ENCODE results near the gene TBC1D3B. TPM values are rescaled to one million over a fixed set of nuclear protein-coding genes. Genes with fewer than 3 reads are reported as not detected.
"Not testable (repeated sequence)": the region's sequence is repeated elsewhere in the genome, so short reads cannot be mapped to it uniquely, and the experiment has no call there.

The TBC1D3B gene
- total RNA-seq, 1 donor from 2014 or later = 2.2 TPM

DNA sequence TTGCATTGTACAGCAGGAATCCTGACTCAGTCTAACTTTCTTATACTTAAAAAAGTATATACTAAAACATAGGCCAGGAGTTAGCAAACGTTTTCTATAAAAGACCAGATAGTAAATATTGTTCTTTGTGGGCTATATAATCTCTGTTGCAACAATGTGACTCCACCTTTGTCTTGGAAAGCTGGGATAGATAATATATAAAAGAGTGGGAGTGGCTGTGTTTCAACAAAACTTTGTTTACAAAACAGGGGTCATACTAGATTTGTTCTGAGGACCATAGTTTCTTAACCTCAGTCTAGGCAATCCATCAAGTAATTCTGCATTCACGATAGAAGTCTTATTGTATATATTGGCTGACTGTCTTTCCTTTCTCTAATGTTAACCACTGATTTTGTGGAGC lies 9.0 kb upstream of the TBC1D3B start:
- intact Hi-C loops (cut with DNase I) = no loop called here
- ATAC-seq (ENCODE audit: poor library complexity) = no peak
- DNase-seq = no peak

- DNase-seq (no peak), ATAC-seq (ENCODE audit: poor library complexity) (no peak)
- intact Hi-C loops (cut with DNase I) = no loop called here
These were observed 7.8 kb upstream of the TBC1D3B start for GRCh38 chr17:36184023-36184765.

DNA sequence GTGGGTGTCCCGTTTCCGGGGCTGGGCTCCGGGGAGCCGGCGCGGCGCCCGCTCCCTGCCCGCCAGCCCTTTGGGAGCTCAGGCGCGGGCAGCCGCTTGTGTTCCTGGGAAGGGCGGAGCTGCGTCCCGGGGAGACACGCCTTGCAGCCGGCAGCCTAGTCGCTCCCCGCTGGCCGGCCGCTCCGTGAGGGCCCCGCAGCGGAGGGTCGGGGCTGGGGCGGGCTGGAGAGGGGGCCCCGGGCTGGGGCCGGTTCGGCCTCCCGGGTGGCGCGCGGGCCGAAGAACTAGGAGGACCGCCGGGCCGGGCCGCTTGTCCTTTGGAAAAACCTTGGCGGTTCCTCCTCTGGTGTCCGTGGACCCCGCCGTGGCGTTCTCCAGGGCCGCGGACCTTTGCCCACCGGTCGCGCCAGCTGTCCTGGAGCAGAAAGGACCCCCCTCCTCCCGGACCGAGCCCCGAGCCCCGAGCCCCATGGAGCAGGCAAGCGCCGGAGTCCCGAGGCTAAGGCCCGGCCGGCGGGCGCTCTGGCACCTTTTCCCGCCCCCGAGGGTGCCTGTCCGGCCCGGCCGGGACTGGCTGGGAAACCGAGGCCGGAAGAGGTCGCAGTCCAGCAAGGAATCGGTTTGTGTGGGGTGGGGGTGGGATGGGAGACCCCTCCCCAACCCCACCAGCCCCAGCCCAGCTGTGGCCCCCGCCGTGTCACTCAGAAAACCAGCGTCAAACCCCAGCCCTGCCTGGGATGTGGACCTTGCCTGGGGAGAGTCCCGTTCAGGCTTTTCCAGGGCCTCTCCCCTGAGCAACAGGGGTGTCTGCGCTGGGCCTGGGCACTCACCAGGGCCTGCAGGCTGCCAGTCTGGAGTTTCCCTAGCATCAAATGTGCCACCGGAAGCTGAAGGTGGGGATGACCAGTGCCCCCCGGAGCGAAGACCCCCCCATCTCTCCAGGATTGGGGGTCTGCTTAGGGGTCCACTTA lies 6.8 kb upstream of the TBC1D3B start:
- peak; percentile 81 for DNase-seq
- intact Hi-C loops (cut with DNase I) = no loop called here
- ATAC-seq (ENCODE audit: poor library complexity) = peak; percentile 96

- ATAC-seq (ENCODE audit: poor library complexity) = peak; percentile 62
- DNase-seq = peak; percentile 53
- intact Hi-C loops (cut with DNase I) = no loop called here
These were observed 6.0 kb upstream of the TBC1D3B start for GRCh38 chr17:36182176-36183000.

- DNase-seq; ATAC-seq (ENCODE audit: poor library complexity); intact Hi-C loops (cut with DNase I): not testable (repeated sequence)
These were observed 5.2 kb upstream of the TBC1D3B start for GRCh38 chr17:36181446-36182175.

- intact Hi-C loops (cut with DNase I); DNase-seq; ATAC-seq (ENCODE audit: poor library complexity): not testable (repeated sequence)
These were observed 7.6 kb downstream of the TBC1D3B start for GRCh38 chr17:36168836-36169235.

GRCh38 chr17:36153895-36154610 lies 22.4 kb downstream of the TBC1D3B start:
- ATAC-seq (ENCODE audit: poor library complexity) (no peak), DNase-seq (no peak)
- intact Hi-C loops (cut with DNase I) = no loop called here

- intact Hi-C loops (cut with DNase I) = no loop called here
- DNase-seq = no peak
- ATAC-seq (ENCODE audit: poor library complexity) = no peak
These were observed 23.8 kb downstream of the TBC1D3B start for GRCh38 chr17:36152639-36153120.

- intact Hi-C loops (cut with DNase I) = no loop called here
- no peak for ATAC-seq (ENCODE audit: poor library complexity)
- no peak for DNase-seq
These were observed 24.4 kb downstream of the TBC1D3B start for GRCh38 chr17:36151891-36152638.

DNA sequence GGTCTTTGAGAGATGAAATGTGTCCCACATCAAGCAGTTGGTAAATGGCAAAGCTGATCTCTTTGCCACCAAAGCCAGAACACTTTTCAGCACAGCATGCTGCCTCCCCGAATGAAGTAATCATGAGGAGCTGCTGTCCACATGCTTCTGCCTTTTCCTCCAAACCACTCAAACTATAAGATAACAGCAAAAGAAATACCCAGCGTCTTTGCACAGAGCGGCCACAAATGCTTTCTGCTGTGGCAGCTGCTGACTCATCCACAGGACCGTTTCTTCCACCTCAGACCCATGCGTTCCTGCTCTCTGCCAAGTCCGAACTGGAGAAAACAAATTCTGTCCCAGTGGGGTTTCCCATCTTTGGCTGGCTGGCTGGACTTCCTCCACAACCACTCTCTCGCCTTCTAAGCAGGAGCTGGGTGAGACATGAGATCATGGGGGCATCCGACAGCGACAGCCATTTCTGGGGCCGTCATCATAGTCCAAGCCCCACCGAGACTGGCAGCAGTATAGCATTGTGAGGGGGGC lies 27.1 kb downstream of the TBC1D3B start:
- intact Hi-C loops (cut with DNase I) = loop anchor here (5.0 kb wide), 1 partner anchor 172 kb away; no protein-coding TSS in a partner anchor
- ATAC-seq (ENCODE audit: poor library complexity) (peak; percentile 79), DNase-seq (peak; percentile 46)

DNA sequence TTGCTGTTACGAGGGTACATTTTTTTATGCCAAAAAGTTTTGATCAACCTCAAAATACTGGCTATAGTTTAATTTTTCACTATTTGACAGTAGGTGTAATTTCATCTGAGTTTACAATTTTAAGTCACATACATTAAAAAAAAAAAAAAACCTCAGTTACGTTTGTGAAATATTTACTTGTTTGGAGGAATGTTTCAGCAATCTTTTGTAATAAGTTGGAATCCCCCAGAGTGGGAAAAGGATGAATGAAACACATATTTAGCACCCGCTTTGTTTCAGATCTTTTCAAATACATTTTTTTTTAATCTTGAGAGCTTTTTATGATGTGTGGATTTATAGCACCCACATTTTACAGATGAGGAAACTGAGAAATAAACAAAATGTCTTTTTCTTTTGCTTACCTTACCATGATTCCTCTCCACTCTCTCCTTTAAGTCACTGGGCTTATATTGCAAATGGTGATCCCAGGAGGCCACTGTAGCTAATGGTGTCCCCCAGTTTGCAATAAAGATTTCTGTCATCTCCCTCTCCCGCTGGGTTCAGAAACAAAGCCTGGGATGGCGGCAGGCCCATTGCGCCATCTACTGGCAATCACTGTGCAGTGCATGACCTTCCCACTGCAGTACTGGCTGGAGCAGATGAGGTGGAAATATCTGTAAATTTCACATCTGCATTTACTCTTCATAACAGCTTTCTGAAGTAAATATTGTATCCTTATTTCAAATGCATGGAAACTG lies 27.7 kb downstream of the TBC1D3B start:
- peak; percentile 98 for ATAC-seq (ENCODE audit: poor library complexity)
- intact Hi-C loops (cut with DNase I) = loop anchor here (5.0 kb wide), 1 partner anchor 171 kb away; no protein-coding TSS in a partner anchor

DNA sequence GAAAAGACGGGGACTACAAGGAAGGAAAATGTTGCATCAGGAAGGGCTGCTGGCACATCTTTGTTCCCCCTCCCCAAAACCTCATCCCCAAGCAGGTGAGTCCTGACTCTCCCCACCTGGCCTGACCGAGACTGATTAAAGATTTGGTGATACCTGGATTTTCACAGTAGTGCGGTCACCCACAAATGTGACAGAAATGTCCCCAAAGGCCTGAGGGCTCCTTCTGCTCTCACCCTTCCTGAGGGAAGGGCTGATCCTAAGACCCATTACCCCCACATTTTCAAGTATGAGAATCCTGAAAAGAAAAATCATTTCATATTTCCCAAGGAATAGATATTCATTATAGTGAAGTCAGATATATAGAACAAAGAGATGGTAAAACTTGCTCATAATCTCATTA lies 28.8 kb downstream of the TBC1D3B start:
- DNase-seq (no peak), ATAC-seq (ENCODE audit: poor library complexity) (no peak)
- intact Hi-C loops (cut with DNase I) = loop anchor here (5.0 kb wide), 1 partner anchor 170 kb away; no protein-coding TSS in a partner anchor

More for the DNA sequence above, 27.7 kb downstream of the TBC1D3B start:
- peak; percentile 78 for DNase-seq

GRCh38 chr17:36144981-36145729 lies 31.3 kb downstream of the TBC1D3B start:
- intact Hi-C loops (cut with DNase I) = loop anchor here (5.0 kb wide), 1 partner anchor 168 kb away; no protein-coding TSS in a partner anchor
- DNase-seq = no peak
- no peak for ATAC-seq (ENCODE audit: poor library complexity)

GRCh38 chr17:36144014-36144413 lies 32.4 kb downstream of the TBC1D3B start:
- intact Hi-C loops (cut with DNase I) = no loop called here
- DNase-seq = no peak
- ATAC-seq (ENCODE audit: poor library complexity) = no peak

DNA sequence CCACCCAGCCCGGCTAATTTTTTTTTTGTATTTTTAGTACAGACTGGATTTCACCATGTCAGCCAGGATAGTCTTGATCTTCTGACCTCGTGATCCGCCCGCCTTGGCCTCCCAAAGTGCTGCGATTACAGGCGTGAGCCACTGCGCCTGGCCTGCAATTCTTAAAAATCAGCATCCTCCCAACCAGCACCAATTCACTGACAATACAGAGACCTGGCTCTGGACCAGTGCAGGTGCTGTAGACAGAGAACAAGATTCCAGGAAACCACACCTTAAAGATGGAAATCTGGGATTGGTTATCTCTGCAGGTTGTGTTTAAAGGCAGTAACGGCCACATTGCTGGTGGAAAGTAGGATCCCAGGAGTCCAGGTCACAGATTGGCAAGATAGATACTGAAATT lies 33.6 kb downstream of the TBC1D3B start:
- DNase-seq (no peak), ATAC-seq (ENCODE audit: poor library complexity) (no peak)
- intact Hi-C loops (cut with DNase I) = no loop called here
